PFSK-1 (cell line): Measurements from ENCODE around the gene TPM3.

Experiments
- FOXP2 ChIP-seq: optimal IDR thresholded peaks from 2 replicates; pipeline ENCODE3; 2011; ENCODE audit warnings: borderline replicate concordance, control low read depth, inconsistent platforms; ENCODE audit not compliant: insufficient read depth; ENCODE audit errors: extremely low read length, extremely low read depth
- POLR2AphosphoS5 ChIP-seq: IDR thresholded peaks from 2 replicates; pipeline ENCODE4 v1.6.1; 2012; ENCODE audit warnings: low read depth, mild to moderate bottlenecking, control low read depth, low read length, moderate library complexity
- REST ChIP-seq, 2 experiments: IDR thresholded peaks; 2 replicates each; pipeline versions ENCODE4 v1.6.1 to v1.8.0; 2011 to 2012; ENCODE audit warnings: low read depth in 2 of 2, low read length in 2 of 2, control low read depth in 1 of 2, inconsistent platforms in 1 of 2, mild to moderate bottlenecking in 1 of 2, moderate library complexity in 1 of 2; ENCODE audit not compliant: insufficient read depth in 1 of 2
- SIN3A ChIP-seq: IDR thresholded peaks from 2 replicates; pipeline ENCODE4 v1.6.1; 2012; ENCODE audit warnings: mild to moderate bottlenecking, low read length, moderate library complexity, borderline replicate concordance; ENCODE audit not compliant: insufficient read depth
- TAF1 ChIP-seq: IDR thresholded peaks from 2 replicates; pipeline ENCODE4 v1.6.1; 2012; ENCODE audit warnings: low read length, control low read depth, borderline replicate concordance; ENCODE audit not compliant: insufficient read depth

TPM3 gene

GRCh38 chr1:154221278-154222001, 29.5 kb upstream of the TPM3 start:
- TF ChIP-seq SIN3A (no peak), FOXP2 (no peak), POLR2AphosphoS5 (peak; percentile 51; the same call in 1 of the 2 replicates), TAF1 (no peak; the same call in 1 of the 2 replicates), REST (IDR thresholded peaks at IDR 0.05; ENCODE audit: insufficient read depth in 1 of 2, low read depth in 2 of 2, low read length in 2 of 2) (no peak)

GRCh38 chr1:154220970-154221277, 29.0 kb upstream of the TPM3 start:
- TF ChIP-seq TAF1 (no peak; the same call in 1 of the 2 replicates), FOXP2 (no peak), SIN3A (no peak), POLR2AphosphoS5 (no peak; the same call in 1 of the 2 replicates), REST (IDR thresholded peaks at IDR 0.05; ENCODE audit: insufficient read depth in 1 of 2, low read depth in 2 of 2, low read length in 2 of 2) (no peak)

- TF ChIP-seq TAF1: peak; percentile 79
- peak; percentile 75 for TF ChIP-seq POLR2AphosphoS5
- peak; percentile 38 to 48; a peak in 2 of 4 replicates for TF ChIP-seq REST (IDR thresholded peaks at IDR 0.05; ENCODE audit: insufficient read depth in 1 of 2, low read depth in 2 of 2, low read length in 2 of 2)
- peak; percentile 96 for TF ChIP-seq FOXP2
- peak; percentile 70; the same call in 1 of the 2 replicates for TF ChIP-seq SIN3A
Observed at GRCh38 chr1:154220071-154220969, 28.4 kb upstream of the TPM3 start, which contains the start of gene UBAP2L. Gene UBAP2L, plus strand, starts transcription at chr1:154220955. Its CDS starts 4,169 bp downstream, at chr1:154225124.

GRCh38 chr1:154219541-154219940, 27.6 kb upstream of the TPM3 start:
- TF ChIP-seq SIN3A (no peak; the same call in 1 of the 2 replicates), FOXP2 (no peak), TAF1 (no peak), REST (IDR thresholded peaks at IDR 0.05; ENCODE audit: insufficient read depth in 1 of 2, low read depth in 2 of 2, low read length in 2 of 2) (no peak), POLR2AphosphoS5 (no peak)
